WTC11 (cell line): ENCODE data around the gene RHBDL1. TPM values are rescaled to one million over a fixed set of nuclear protein-coding genes. Genes with fewer than 3 reads are reported as not detected.
A peak's percentile ranks its signal among the peaks of the same experiment; 100 is the strongest.

Experiments used
- ATAC-seq: fragments of 200-7000 bp; cut with Tn5 transposase; 2 replicates; pipeline ENCODE4 v1.10.0; 2021; ENCODE audit warnings: mild to moderate bottlenecking, moderate library complexity
- CTCF ChIA-PET: fragments of 300-600 bp; sonication (Branson Sonifier 250); formaldehyde crosslinking; loops from one replicate; lab custom pipeline; 2021; ENCODE audit warnings: antibody characterized with exemption; lab: Charles Lee
- POLR2A ChIA-PET: fragments of 350-600 bp; sonication (Branson Sonifier 250); formaldehyde crosslinking; loops from one replicate; lab custom pipeline; 2021; ENCODE audit warnings: antibody characterized with exemption; lab: Charles Lee
- DNase-seq: peaks from one replicate; pipeline ENCODE4 v3.0.0; 2021; ENCODE audit warnings: low spot score
- H3K27ac Mint-ChIP-seq: 2 replicates; pipeline ENCODE4 v1.8.0; 2021; ENCODE audit warnings: mixed read lengths
- H3K27me3 Mint-ChIP-seq: 2 replicates; pipeline ENCODE4 v1.8.0; 2021; ENCODE audit warnings: low read depth, mild to moderate bottlenecking, moderate library complexity, mixed read lengths
- H3K36me3 Mint-ChIP-seq: 2 replicates; pipeline ENCODE4 v1.8.0; 2021; ENCODE audit warnings: mixed read lengths
- H3K4me1 Mint-ChIP-seq: 2 replicates; pipeline ENCODE4 v1.8.0; 2022; ENCODE audit warnings: mixed read lengths
- H3K4me3 Mint-ChIP-seq: 2 replicates; pipeline ENCODE4 v1.8.0; 2021; ENCODE audit warnings: mild to moderate bottlenecking, moderate library complexity, mixed read lengths
- H3K9me3 Mint-ChIP-seq: 2 replicates; pipeline ENCODE4 v1.8.0; 2021; ENCODE audit warnings: mixed read lengths
- ATF1 ChIP-seq: sonication (generic); formaldehyde crosslinking; IDR thresholded peaks from 2 replicates; pipeline ENCODE4 v1.8.1; 2023; ENCODE audit warnings: mild to moderate bottlenecking, moderate library complexity, missing genetic modification reagents
- ATF3 ChIP-seq: sonication (generic); formaldehyde crosslinking; conservative IDR thresholded peaks from 2 replicates; pipeline ENCODE4 v1.8.1; 2022; ENCODE audit warnings: mild to moderate bottlenecking, missing genetic modification reagents
- CREB1 ChIP-seq: sonication (generic); formaldehyde crosslinking; IDR thresholded peaks from 2 replicates; pipeline ENCODE4 v1.8.0; 2023; ENCODE audit warnings: mild to moderate bottlenecking, missing genetic modification reagents
- CTCF ChIP-seq: fragments of 200-600 bp; IDR thresholded peaks from 2 replicates; pipeline ENCODE4 v1.8.0; 2022; ENCODE audit warnings: antibody characterized with exemption
- ESRRA ChIP-seq: sonication (generic); formaldehyde crosslinking; IDR thresholded peaks from 2 replicates; pipeline ENCODE4 v1.8.1; 2022; ENCODE audit warnings: mild to moderate bottlenecking, missing genetic modification reagents, borderline replicate concordance
- FOXJ3 ChIP-seq: sonication (generic); formaldehyde crosslinking; IDR thresholded peaks from 2 replicates; pipeline ENCODE4 v1.9.0; 2021; ENCODE audit warnings: missing genetic modification reagents, mild to moderate bottlenecking, borderline replicate concordance
- FOXK1 ChIP-seq: sonication (generic); formaldehyde crosslinking; IDR thresholded peaks from 2 replicates; pipeline ENCODE4 v1.8.0; 2022; ENCODE audit warnings: mild to moderate bottlenecking, moderate library complexity, missing genetic modification reagents
- HMGA2 ChIP-seq: fragments of 250-450 bp; sonication (Bioruptor Pico); IDR thresholded peaks from 2 replicates; pipeline ENCODE4 v1.4.0; 2021; ENCODE audit warnings: mild to moderate bottlenecking, moderate library complexity
- MXD4 ChIP-seq: fragments of 250-450 bp; sonication (Bioruptor Pico); IDR thresholded peaks from 2 replicates; pipeline ENCODE4 v1.8.0; 2021; ENCODE audit warnings: mild to moderate bottlenecking, moderate library complexity, borderline replicate concordance
- NR1H2 ChIP-seq: sonication (generic); formaldehyde crosslinking; IDR thresholded peaks from 2 replicates; pipeline ENCODE4 v1.9.0; 2021; ENCODE audit warnings: mild to moderate bottlenecking, moderate library complexity, missing genetic modification reagents
- SMAD4 ChIP-seq: sonication (generic); formaldehyde crosslinking; IDR thresholded peaks from 2 replicates; pipeline ENCODE4 v1.8.0; 2022; ENCODE audit warnings: mild to moderate bottlenecking, missing genetic modification reagents
- SP1 ChIP-seq: sonication (generic); formaldehyde crosslinking; conservative IDR thresholded peaks from 2 replicates; pipeline ENCODE4 v1.8.1; 2022; ENCODE audit warnings: missing genetic modification reagents
- ZBTB21 ChIP-seq: sonication (generic); formaldehyde crosslinking; IDR thresholded peaks from 2 replicates; pipeline ENCODE4 v1.8.1; 2023; ENCODE audit warnings: mild to moderate bottlenecking, missing genetic modification reagents, borderline replicate concordance
- ZBTB43 ChIP-seq: sonication (generic); formaldehyde crosslinking; IDR thresholded peaks from 2 replicates; pipeline ENCODE4 v1.8.1; 2023; ENCODE audit warnings: mild to moderate bottlenecking, missing genetic modification reagents
- ZNF121 ChIP-seq: sonication (generic); formaldehyde crosslinking; IDR thresholded peaks from 2 replicates; pipeline ENCODE4 v1.8.0; 2023; ENCODE audit warnings: missing genetic modification reagents
- ZNF219 ChIP-seq: sonication (generic); formaldehyde crosslinking; IDR thresholded peaks from 2 replicates; pipeline ENCODE4 v1.8.0; 2023; ENCODE audit warnings: missing genetic modification reagents, mild to moderate bottlenecking, borderline replicate concordance
- ZNF396 ChIP-seq: fragments of 250-450 bp; sonication (Bioruptor Pico); IDR thresholded peaks from 2 replicates; pipeline ENCODE4 v1.8.0; 2021; ENCODE audit warnings: mild to moderate bottlenecking, moderate library complexity, borderline replicate concordance
- ZNF416 ChIP-seq: fragments of 250-450 bp; sonication (Bioruptor Pico); IDR thresholded peaks from 2 replicates; pipeline ENCODE4 v1.9.0; 2021; ENCODE audit warnings: mild to moderate bottlenecking, inconsistent platforms
- ZNF532 ChIP-seq: fragments of 250-450 bp; sonication (Bioruptor Pico); IDR thresholded peaks from 2 replicates; pipeline ENCODE4 v1.9.0; 2021; ENCODE audit warnings: mild to moderate bottlenecking, borderline replicate concordance
- ZSCAN18 ChIP-seq: fragments of 250-450 bp; sonication (Bioruptor Pico); IDR thresholded peaks from 2 replicates; pipeline ENCODE4 v2.1.2; 2022; ENCODE audit warnings: mild to moderate bottlenecking, moderate library complexity
- total RNA-seq: library from RNA; stranded (reverse); gene quantifications from 3 replicates; pipeline ENCODE4 v1.2.3, GENCODE V29; 2021

RHBDL1 gene
- total RNA-seq, 1 experiment from 2014 or later = 8.2 TPM

GRCh38 chr16:719815-720446, 44.5 kb downstream of the RHBDL1 start:
- Mint-ChIP-seq H3K36me3 (no peaks in the 10 kb centered on the region; the same call in 1 of the 2 replicates), H3K27ac (peak overlapping the region; percentile 63), H3K4me3 (peak overlapping the region; percentile 74), H3K4me1 (peaks cover 16% of the 10 kb centered on the region), H3K9me3 (no peaks in the 10 kb centered on the region), H3K27me3 (peaks cover 15% of the 10 kb centered on the region)
- no peak for DNase-seq
- no peak for ATAC-seq
- CTCF ChIA-PET = interaction anchor here (0.6 to 2.8 kb wide), 22 partner anchors 8 to 426 kb away, joined by 3 to 22 read pairs (median 5); partner anchors contain the start of genes CHTF18, GNG13, JMJD8 and RHBDL1
- POLR2A ChIA-PET = interaction anchor here (0.7 to 2.9 kb wide), 13 partner anchors 8 to 90 kb away, joined by 3 to 10 read pairs (median 3); partner anchors contain the start of genes CIAO3, RHOT2, STUB1 and WDR24
- no peak for TF ChIP-seq ZBTB21 (CRISPR knock-in tag)
- TF ChIP-seq FOXJ3 (CRISPR knock-in tag) = no peak
- TF ChIP-seq MXD4 (CRISPR knock-in tag) = no peak
- TF ChIP-seq NR1H2 (CRISPR knock-in tag) = no peak
- TF ChIP-seq CREB1 (CRISPR knock-in tag) = no peak

- DNase-seq (peak; percentile 60), ATAC-seq (peak; percentile 30)
- POLR2A ChIA-PET = interaction anchor here (0.6 to 2.9 kb wide), 19 partner anchors 8 to 91 kb away, joined by 3 to 10 read pairs (median 3); partner anchors contain the start of genes CHTF18, CIAO3, RHOT2 and RPUSD1
- H3K4me1 Mint-ChIP-seq = peaks cover 16% of the 10 kb centered on the region
- no peaks in the 10 kb centered on the region; the same call in 1 of the 2 replicates for H3K36me3 Mint-ChIP-seq
- H3K4me3 Mint-ChIP-seq = peak overlapping the region; percentile 74
- CTCF ChIA-PET = interaction anchor here (0.6 to 2.8 kb wide), 26 partner anchors 8 to 426 kb away, joined by 3 to 28 read pairs (median 6); partner anchors contain the start of genes CHTF18, CIAO3, GNG13 and JMJD8
- peaks cover 18% of the 10 kb centered on the region for H3K27me3 Mint-ChIP-seq
- no peaks in the 10 kb centered on the region for H3K9me3 Mint-ChIP-seq
- peak overlapping the region; percentile 63 for H3K27ac Mint-ChIP-seq
- TF ChIP-seq ATF3 (CRISPR knock-in tag) (no peak), ZBTB43 (CRISPR knock-in tag) (peak; percentile 61; the same call in 1 of the 2 replicates), ZNF396 (CRISPR knock-in tag) (no peak), ATF1 (no peak), MXD4 (CRISPR knock-in tag) (no peak), ZSCAN18 (CRISPR knock-in tag) (no peak), ZNF121 (CRISPR knock-in tag) (peak; percentile 89), ZNF532 (CRISPR knock-in tag) (no peak), SP1 (CRISPR knock-in tag) (no peak), HMGA2 (no peak), SMAD4 (no peak), ESRRA (CRISPR knock-in tag) (no peak), ZNF416 (CRISPR knock-in tag) (no peak), CTCF (no peak; the same call in 1 of the 2 replicates), ZNF219 (CRISPR knock-in tag) (0 out of 2 replicates have a peak, but pooled peaks have one; percentile 27), FOXK1 (CRISPR knock-in tag) (no peak)
Measured at GRCh38 chr16:720447-720989, 45.0 kb downstream of the RHBDL1 start.
